B cell (primary cell): Measurements from ENCODE around the gene CEP85. TPM values are rescaled to one million over a fixed set of nuclear protein-coding genes. Genes with fewer than 3 reads are reported as not detected.

Experiments
- ATAC-seq: fragments of 200-7000 bp; cut with Tn5 transposase; one replicate; pipeline ENCODE4 v1.10.0; 2021; ENCODE audit warnings: low read depth, mild to moderate bottlenecking, moderate number of reproducible peaks, moderate library complexity
- CTCF ChIA-PET: fragments of 350-600 bp; sonication (Branson Sonifier 250); formaldehyde crosslinking; loops from one replicate; lab custom pipeline; 2021; ENCODE audit warnings: antibody characterized with exemption, inconsistent platforms; lab: Charles Lee
- POLR2A ChIA-PET: fragments of 350-600 bp; sonication (Branson Sonifier 250); formaldehyde crosslinking; loops from one replicate; lab custom pipeline; 2021; ENCODE audit warnings: antibody characterized with exemption; lab: Charles Lee
- DNase-seq: peaks from one replicate; pipeline ENCODE4 v3.0.0; 2013
- H2AFZ ChIP-seq: 2 replicates; pipeline ENCODE4 v1.6.1; 2012; ENCODE audit warnings: mild to moderate bottlenecking, low read depth, low read length; ENCODE audit not compliant: insufficient read depth, poor library complexity, severe bottlenecking
- H3K27ac ChIP-seq, 2 donors: 1 replicate in 1 of 2; 2 replicates in 1 of 2; pipeline ENCODE4 v1.5.1; 2012 to 2013; ENCODE audit warnings: low read length in 2 of 2, mild to moderate bottlenecking in 2 of 2, moderate library complexity in 1 of 2
- H3K27me3 ChIP-seq, 4 experiments: fragments of 200-600 bp in 1 of 4; sonication (generic) in 1 of 4; replicated peaks in 1 of 4; 1 replicate in 2 of 4; 2 replicates in 2 of 4; pipeline versions ENCODE4 v1.6.1 to v1.7.0; 2013 to 2016; ENCODE audit warnings: low read length in 3 of 4, mild to moderate bottlenecking in 2 of 4, mixed read lengths in 1 of 4, moderate library complexity in 1 of 4; ENCODE audit not compliant: insufficient read depth in 4 of 4, control insufficient read depth in 3 of 4; ENCODE audit errors: control extremely low read depth in 1 of 4
- H3K36me3 ChIP-seq, 2 experiments: replicated peaks in 1 of 2; 1 replicate in 1 of 2; 2 replicates in 1 of 2; pipeline versions ENCODE4 v1.6.1 to v1.7.1; 2013; ENCODE audit warnings: low read length in 1 of 2; ENCODE audit not compliant: insufficient read depth in 2 of 2, control insufficient read depth in 1 of 2; ENCODE audit errors: control extremely low read depth in 1 of 2, extremely low read depth in 1 of 2
- H3K4me1 ChIP-seq, 2 donors: fragments of 200-600 bp in 1 of 2; sonication (generic) in 1 of 2; 1 replicate in 1 of 2; 2 replicates in 1 of 2; pipeline versions ENCODE4 v1.5.1 to v1.6.1; 2013 to 2017; ENCODE audit warnings: low read length in 2 of 2; ENCODE audit not compliant: control insufficient read depth in 2 of 2, insufficient read depth in 2 of 2
- H3K4me2 ChIP-seq: replicated peaks from 2 replicates; pipeline ENCODE3; 2012; ENCODE audit warnings: mild to moderate bottlenecking, low read depth, low read length; ENCODE audit not compliant: poor library complexity, severe bottlenecking
- H3K4me3 ChIP-seq, 5 experiments: fragments of 200-600 bp in 1 of 5; sonication (generic) in 1 of 5; 1 replicate in 3 of 5; 2 replicates in 2 of 5; pipeline versions ENCODE4 v1.5.1 to v1.7.0; 2011 to 2016; ENCODE audit warnings: low read length in 4 of 5, mild to moderate bottlenecking in 4 of 5, low read depth in 2 of 5, control low read depth in 1 of 5, moderate library complexity in 1 of 5; ENCODE audit not compliant: insufficient read depth in 1 of 5; ENCODE audit errors: control extremely low read depth in 1 of 5, extremely low read depth in 1 of 5
- H3K79me2 ChIP-seq: fragments of 200-600 bp; sonication (generic); one replicate; pipeline ENCODE4 v1.6.0; 2016; ENCODE audit warnings: low read length; ENCODE audit not compliant: control insufficient read depth, insufficient read depth
- H3K9ac ChIP-seq: fragments of 200-600 bp; sonication (generic); 2 replicates; pipeline ENCODE4 v1.6.1; 2017; ENCODE audit warnings: mild to moderate bottlenecking, low read length, moderate library complexity
- H3K9me3 ChIP-seq, 3 donors: one replicate each; pipeline versions ENCODE4 v1.6.1 to v1.7.1; 2013; ENCODE audit warnings: low read length in 2 of 3; ENCODE audit not compliant: control insufficient read depth in 2 of 3, insufficient read depth in 1 of 3; ENCODE audit errors: control extremely low read depth in 1 of 3
- H4K20me1 ChIP-seq: 2 replicates; pipeline ENCODE4 v1.6.0; 2012; ENCODE audit warnings: mild to moderate bottlenecking, low read length; ENCODE audit not compliant: insufficient read depth, control insufficient read depth, poor library complexity, severe bottlenecking
- H3K27ac Mint-ChIP-seq: one replicate; pipeline ENCODE4 v1.8.0; 2021; ENCODE audit warnings: mixed read lengths
- H3K27me3 Mint-ChIP-seq: one replicate; pipeline ENCODE4 v1.8.0; 2021; ENCODE audit warnings: mixed read lengths
- H3K4me1 Mint-ChIP-seq: one replicate; pipeline ENCODE4 v1.8.0; 2021; ENCODE audit warnings: mixed read lengths
- H3K4me3 Mint-ChIP-seq: one replicate; pipeline ENCODE4 v1.8.0; 2021; ENCODE audit warnings: mixed read lengths
- H3K9me3 Mint-ChIP-seq: one replicate; pipeline ENCODE4 v1.8.0; 2022; ENCODE audit warnings: mixed read lengths; ENCODE audit not compliant: insufficient read depth
- EZH2 ChIP-seq: IDR thresholded peaks from 2 replicates; pipeline ENCODE4 v1.6.1; 2012; ENCODE audit warnings: borderline replicate concordance, low read depth, mild to moderate bottlenecking, moderate library complexity, low read length; ENCODE audit not compliant: insufficient read depth, poor library complexity, severe bottlenecking
- WGBS: methylation state at CpG from one replicate; pipeline ENCODE4 v1.1.5; 2013; ENCODE audit warnings: missing lambda C conversion rate; ENCODE audit not compliant: insufficient coverage; 5-methylcytosine and 5-hydroxymethylcytosine counted together
- intact Hi-C: fragments of 100-400 bp; cut with micrococcal nuclease; formaldehyde crosslinking; loops from one replicate; pipeline ENCODE4 v1.10.0; 2022
- polyA plus RNA-seq: library from polyadenylated mRNA; depleted of rRNA; stranded (reverse); fragments of >200 nt; gene quantifications from 2 replicates; pipeline ENCODE4 v1.2.3, GENCODE V29; 2012
- total RNA-seq, 2 donors: library from RNA; stranded (reverse); fragments of 120-200 nt in 1 of 2; gene quantifications; 1 replicate in 1 of 2; 2 replicates in 1 of 2; pipeline versions ENCODE4 v1.2.3 to v1.2.4, GENCODE V29; 2013 to 2022
- TF ChIP-seq, protein P1 (sequence below): fragments of 200-600 bp; IDR thresholded peaks from one replicate; pipeline ENCODE4 v1.8.0; 2022; ENCODE audit warnings: antibody characterized with exemption, mild to moderate bottlenecking

The CEP85 gene
- total and polyA plus RNA-seq, 2 donors (not counting 1 experiment from before 2014, with no cell fraction given) = 16.2 to 16.3 TPM

- ATAC-seq (peak; percentile 45), DNase-seq (peak; percentile 84)
- ChIA-PET CTCF (interaction anchor here (0.7 to 26.4 kb wide), 18 partner anchors 12 to 141 kb away, joined by 3 to 1400 read pairs (median 4); partner anchors contain the start of genes C1orf232, CD52, CEP85 and UBXN11), POLR2A (interaction anchor here (1.2 to 21.9 kb wide), 4 partner anchors 9 to 1036 kb away, joined by 6 to 1239 read pairs (median 12); partner anchors contain the start of gene CD52)
- Histone ChIP-seq H3K4me3 (no peak overlapping the region), H3K4me2 (peak overlapping the region; percentile 47), H3K9me3 (no peaks in the 10 kb centered on the region), H3K36me3 (peaks cover 0 to 21% of the 10 kb centered on the region in 2 experiments), H3K79me2 (peaks cover 19% of the 10 kb centered on the region), H3K27me3 (no peaks in the 10 kb centered on the region), H3K9ac (no peak overlapping the region), H2AFZ (peak overlapping the region; percentile 60), H3K27ac (peak overlapping the region; percentile 17 to 68), H3K4me1 (peaks cover 32 to 53% of the 10 kb centered on the region in 2 donors), H4K20me1 (peaks cover 9% of the 10 kb centered on the region)
- H3K4me3 Mint-ChIP-seq = peak overlapping the region; percentile 66
- H3K27me3 Mint-ChIP-seq = no peaks in the 10 kb centered on the region
- H3K4me1 Mint-ChIP-seq = peaks cover 42% of the 10 kb centered on the region
- H3K27ac Mint-ChIP-seq = peak overlapping the region; percentile 89
- TF ChIP-seq EZH2 = no peak
- TF ChIP-seq, protein P1, sequence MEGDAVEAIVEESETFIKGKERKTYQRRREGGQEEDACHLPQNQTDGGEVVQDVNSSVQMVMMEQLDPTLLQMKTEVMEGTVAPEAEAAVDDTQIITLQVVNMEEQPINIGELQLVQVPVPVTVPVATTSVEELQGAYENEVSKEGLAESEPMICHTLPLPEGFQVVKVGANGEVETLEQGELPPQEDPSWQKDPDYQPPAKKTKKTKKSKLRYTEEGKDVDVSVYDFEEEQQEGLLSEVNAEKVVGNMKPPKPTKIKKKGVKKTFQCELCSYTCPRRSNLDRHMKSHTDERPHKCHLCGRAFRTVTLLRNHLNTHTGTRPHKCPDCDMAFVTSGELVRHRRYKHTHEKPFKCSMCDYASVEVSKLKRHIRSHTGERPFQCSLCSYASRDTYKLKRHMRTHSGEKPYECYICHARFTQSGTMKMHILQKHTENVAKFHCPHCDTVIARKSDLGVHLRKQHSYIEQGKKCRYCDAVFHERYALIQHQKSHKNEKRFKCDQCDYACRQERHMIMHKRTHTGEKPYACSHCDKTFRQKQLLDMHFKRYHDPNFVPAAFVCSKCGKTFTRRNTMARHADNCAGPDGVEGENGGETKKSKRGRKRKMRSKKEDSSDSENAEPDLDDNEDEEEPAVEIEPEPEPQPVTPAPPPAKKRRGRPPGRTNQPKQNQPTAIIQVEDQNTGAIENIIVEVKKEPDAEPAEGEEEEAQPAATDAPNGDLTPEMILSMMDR = peak; percentile 88
- H3K9me3 Mint-ChIP-seq = no peaks in the 10 kb centered on the region
- no CpG with 5 or more reads among the region's 3 CpGs for WGBS
- intact Hi-C loops = loop anchor here (1.0 kb wide), 6 partner anchors 8 to 145 kb away; partner anchors contain the start of gene CEP85
Measured at GRCh38 chr1:26275580-26276431, 41.8 kb downstream of the CEP85 start.
